Right forelimb (tissue), 1 donor: ENCODE results near the gene HDDC2.

Source experiments
- DNase-seq: peaks from one replicate; pipeline ENCODE4 v3.0.0-alpha.2; 2018

The HDDC2 gene

GRCh38 chr6:125268765-125269164 is 33.0 kb downstream of the HDDC2 start:
- no peak for DNase-seq

DNA sequence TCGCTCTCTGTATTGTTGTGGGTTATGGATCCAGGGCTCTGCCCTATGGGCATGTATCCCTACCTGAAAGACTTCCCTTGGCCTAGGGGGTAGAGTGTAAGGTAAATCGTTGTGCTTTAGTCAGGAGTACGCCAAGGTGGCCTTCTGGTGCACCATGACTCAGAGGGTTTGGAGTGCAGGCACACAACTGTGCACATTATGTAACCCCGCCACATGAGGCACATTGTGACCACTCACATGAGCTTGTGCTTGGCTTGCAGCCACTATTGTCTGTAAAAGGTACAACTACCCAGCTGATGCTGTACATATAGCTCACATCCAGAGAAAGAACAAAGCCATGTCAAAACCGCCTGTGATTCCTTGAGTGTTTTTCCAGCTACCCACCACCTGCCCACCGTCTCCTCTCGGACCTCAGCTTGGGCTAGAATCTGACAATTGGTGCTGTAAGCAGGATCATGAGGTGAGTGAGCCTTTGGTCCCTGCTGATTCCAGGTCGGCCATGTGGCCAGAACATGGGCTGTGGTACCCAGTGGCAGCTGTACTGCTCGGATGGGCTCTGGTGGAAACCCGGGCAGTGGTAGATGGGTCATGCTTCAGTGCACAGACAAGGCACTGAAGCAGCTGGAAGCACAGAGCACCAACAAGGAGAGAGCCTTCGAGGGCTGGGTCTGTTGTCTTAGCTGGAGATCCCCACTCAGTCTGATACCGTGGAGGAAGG is 33.8 kb downstream of the HDDC2 start:
- no peak for DNase-seq

DNA sequence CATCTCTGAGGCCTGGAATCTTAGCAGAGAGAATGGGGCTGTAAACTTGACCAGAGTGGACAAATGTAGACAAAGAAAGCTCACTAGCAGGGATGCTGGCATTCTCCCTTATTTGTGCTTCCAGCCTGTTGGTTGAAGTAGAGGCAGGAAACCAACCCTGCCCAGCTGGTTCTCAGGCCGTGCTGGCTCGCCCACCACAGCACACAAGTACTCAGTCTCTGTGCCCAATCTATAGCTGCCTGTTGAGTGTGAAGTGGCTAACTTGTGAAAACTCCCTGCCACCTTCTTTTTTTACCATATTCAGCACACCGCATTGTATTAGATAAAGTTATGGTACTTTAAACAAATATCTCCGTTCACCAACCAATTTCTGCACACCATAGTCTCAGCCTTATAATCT is 37.3 kb downstream of the HDDC2 start:
- DNase-seq, result no peak

GRCh38 chr6:125262016-125263013 is 39.5 kb downstream of the HDDC2 start:
- no peak for DNase-seq

DNA sequence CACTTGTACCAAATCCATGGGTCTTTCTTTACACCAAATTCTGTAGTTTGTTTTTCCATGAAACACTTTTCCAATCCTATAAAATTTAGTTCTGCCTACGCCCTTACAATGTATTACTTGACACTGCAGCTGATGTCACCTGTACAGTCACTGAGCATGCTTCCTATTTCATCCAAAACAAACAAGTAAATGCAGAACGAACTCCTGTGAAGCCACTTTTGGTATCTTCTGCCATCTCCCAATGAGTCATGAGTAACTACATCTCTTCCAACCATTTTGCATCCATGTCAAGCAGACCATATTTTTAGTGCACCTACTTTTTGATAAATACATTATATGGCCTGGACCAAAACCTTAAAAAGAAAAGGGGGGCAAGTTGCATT is 42.4 kb downstream of the HDDC2 start:
- DNase-seq, result no peak

- DNase-seq, result no peak
Observed at GRCh38 chr6:125258651-125259353, 43.0 kb downstream of the HDDC2 start.

DNA sequence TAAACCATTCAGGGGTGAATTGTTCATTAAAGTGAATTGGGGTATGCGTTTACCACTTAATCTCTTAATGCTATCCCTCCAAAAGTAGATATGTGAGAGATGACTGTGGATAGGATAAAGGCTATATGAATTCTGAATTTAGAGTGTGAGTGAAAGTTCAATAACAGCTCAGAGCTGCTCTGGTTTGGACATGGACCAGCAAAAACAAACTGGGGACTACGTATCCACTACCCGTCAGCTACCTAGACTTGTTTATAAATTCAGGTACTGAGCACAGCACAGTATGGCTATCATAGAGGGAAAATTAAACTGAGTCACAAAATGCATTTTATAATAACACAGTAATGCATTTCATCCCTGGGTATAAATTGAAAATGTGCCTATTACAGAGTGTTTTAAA is 44.4 kb downstream of the HDDC2 start:
- no peak for DNase-seq

DNA sequence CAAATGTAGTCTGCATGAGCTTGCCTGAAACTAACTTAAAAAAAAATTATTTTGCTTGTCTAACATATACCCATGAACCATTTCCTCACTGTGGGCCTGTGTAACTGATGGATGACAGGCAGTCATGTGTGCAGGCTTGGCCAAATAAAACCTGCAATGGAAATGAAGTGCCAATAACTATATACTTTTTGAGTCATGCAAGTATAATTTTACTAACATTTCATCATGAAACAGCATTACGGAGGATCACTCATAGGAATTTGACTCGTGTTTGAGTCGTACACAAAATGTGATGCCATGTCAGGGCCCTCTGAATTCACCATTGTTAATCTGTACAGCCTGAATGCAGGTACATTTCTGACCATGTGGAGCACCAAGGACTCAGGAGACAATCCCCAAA is 46.6 kb downstream of the HDDC2 start:
- no peak for DNase-seq

DNA sequence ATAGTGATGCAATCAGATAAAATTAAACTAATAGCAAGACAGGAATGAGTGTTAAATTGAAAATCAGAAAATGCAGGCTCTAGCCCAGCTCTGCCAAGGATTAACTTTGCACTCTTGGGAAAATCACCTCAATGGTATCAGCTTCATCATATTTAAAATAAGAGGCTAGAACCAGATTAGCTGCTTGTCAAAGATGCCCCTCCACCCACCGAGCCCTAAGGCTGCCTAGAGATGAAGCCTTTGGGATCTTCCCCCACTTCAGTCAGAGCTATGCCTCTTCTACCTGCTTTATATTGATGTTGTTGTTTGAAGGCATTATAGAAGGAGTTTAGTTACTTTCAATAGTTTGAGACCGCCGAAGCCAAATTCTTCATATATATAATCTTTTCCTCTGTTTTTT is 47.4 kb downstream of the HDDC2 start:
- no peak for DNase-seq

- no peak for DNase-seq
Observed at GRCh38 chr6:125253881-125254280, 47.9 kb downstream of the HDDC2 start.

DNA sequence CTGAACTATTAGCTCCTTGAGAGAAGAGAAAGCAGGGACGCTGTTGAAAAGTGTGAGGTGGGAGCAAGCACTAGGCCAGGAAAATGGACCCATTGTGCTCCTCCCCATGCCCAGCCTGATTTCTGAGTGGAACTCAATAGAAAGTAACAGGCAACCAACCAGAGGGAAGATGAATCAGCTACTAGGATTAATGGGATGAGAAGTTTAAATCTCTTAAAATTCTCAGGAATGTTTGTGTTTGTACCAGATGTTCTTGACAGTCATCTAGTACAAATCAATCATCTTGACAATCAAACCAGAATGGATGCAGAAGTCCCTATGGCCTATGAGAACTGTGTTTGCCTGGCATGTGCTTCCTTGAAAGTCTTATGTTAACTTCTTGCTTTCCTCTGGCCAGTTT is 48.9 kb downstream of the HDDC2 start:
- no peak for DNase-seq

- no peak for DNase-seq
Observed at GRCh38 chr6:125251516-125252220, 50.1 kb downstream of the HDDC2 start.

DNA sequence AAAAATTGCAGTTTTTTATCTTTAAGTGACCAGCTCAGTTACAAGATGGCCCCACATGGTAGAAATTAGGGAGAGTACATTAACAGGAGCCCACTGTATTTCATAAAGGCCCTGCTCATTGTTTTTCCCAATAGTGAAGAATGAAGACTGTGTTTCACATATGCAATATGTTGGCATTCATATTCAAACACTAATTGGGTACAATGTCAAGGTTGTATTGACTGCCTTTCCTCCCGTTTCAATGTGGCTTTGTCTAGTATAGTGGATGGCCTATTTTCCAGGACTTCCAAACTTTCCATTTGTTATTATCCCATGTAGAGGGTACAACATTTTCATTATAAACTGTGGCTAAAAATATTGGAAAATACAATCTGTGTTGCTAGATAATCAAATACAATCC is 51.3 kb downstream of the HDDC2 start:
- no peak for DNase-seq

DNA sequence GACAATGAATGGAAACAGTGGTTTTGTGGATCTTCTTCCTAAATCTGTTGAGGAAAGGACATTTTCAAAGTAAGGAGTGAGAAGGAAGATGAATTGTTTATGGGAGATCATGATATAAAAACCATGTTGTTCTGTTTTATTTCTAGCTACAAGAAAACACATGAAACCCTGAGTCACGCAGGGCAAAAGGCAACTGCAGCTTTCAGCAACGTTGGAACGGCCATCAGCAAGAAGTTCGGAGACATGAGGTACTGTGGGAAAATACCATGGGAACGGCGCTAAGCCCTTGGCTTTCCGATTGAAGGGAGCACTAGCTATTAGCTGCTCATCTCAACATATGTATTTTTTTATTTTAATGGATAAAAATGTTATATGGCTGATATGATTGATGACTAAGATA is 53.6 kb downstream of the HDDC2 start:
- no peak for DNase-seq

- DNase-seq, result no peak
Observed at GRCh38 chr6:125246566-125246965, 55.2 kb downstream of the HDDC2 start.

DNA sequence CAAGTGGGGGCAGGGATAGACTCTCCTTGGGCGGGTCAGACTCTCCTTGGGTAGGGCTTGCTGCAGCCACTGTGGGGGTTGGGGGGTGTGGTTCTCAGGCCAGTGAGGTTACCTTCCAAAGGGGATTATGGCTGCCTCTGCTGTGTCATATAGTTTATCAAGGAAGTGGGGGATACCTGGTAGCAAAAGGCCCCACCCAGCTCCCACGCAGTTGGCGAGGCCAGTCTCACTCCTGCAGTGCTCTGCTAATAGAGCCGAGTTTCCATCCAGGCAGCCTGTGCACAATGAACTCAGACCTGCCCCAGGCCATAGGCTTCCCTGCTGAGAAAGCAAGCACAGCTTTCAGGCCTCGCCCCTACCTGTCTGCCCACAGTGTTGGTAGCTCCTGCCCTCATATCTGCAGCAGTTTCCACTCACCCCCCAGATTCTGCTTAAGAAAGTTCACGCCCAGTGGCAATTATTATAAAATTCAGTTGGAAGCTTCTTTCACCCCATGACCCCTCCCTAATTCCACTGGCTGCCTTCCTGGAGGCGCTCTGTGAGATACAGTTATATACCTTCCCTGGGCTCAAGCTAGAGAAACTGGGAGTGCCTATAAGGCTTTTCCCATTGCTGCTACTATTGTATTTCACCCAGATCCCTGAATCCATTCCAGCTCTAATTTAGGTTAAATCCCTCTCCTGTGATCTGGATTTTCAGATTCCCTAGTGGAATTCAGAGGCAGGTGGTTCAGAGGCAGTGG is 56.1 kb downstream of the HDDC2 start:
- no peak for DNase-seq

GRCh38 chr6:125245109-125245508 is 56.7 kb downstream of the HDDC2 start:
- DNase-seq, result no peak

DNA sequence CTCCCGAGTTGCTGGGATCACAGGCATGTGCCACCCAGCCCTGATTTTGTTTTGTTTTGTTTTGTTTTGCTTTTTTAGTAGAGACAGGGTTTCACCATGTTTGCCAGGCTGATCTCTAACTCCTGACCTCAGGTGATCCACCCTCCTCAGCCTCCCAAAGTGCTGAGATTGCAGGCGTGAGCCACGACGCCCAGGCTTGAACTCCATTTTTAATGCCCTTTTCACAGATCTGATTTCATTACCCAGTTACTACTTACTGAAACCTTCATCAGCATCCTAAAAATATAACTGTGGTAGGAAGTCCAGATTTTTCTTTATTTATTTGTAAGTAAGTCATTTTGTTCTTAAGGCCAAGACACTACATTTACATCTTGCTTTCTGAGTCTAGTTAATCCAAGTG is 64.0 kb downstream of the HDDC2 start:
- DNase-seq, result no peak

DNA sequence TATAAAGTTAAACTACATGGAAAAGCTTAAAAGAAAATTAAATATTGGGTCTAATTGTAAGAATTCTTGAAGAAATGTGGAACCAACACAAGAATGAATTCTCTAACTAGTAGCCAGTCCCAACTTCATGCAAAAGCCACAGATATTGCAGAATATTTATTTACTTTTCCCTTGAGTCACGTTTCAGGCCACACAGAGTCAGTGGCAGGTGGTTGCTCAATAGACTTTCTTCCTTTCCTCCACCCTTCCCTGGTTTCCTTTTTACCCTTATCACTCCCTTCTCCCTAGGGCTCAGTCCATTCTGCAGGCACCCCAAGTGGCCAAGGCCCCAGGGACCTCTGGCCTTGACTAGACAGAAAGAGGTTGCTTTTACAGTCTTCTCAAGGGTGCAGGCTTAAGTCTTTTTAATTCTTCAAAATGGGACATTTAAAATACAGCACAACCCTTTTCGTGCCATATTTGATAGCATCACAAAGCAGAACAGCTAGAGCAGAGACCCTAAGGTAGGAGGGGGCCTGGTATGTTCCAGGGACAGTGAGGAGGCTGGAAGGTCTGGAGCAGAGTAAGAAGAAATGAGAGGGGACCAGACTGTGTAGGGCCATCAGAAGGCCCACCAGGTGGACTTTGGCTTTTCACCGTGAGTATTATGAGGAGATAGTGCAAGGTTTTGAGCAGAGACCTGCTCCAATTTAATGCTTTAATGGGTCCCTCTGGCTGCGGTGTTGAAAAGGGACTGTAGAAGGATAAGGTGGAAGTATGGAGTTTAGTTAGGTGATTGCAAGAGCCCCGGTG is 65.0 kb downstream of the HDDC2 start:
- DNase-seq, result no peak

- DNase-seq, result no peak
Observed at GRCh38 chr6:125233202-125233601, 68.6 kb downstream of the HDDC2 start.

DNA sequence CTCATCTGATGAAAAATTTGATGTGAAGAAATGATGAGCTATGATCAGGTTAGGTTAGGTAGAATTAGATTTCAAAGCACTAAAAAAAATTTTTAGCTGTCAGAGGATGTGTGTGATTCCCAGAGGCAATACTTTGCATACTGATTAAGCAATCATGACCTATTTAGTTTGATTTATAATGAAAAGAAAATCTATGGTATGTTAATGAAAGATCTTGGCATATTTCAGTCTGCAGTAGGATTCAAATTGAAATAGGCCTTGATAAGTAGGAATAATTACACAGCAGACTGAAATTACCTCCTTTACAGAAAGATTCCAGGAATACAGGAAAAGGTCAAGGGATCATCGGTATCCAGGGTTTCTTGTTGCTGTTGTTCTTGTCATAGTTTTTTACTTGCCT is 69.3 kb downstream of the HDDC2 start:
- DNase-seq, result no peak
